Glutamatergic neuron (in vitro differentiated cells): ENCODE results near the gene VPS26C. TPM values are rescaled to one million over a fixed set of nuclear protein-coding genes. Genes with fewer than 3 reads are reported as not detected.

Experiments used
- DNase-seq: peaks from one replicate; pipeline ENCODE4 v3.0.0; 2022
- H3K27ac Mint-ChIP-seq: one replicate; pipeline ENCODE4 v1.8.0; 2020; ENCODE audit warnings: mild to moderate bottlenecking, mixed read lengths, inconsistent platforms; ENCODE audit not compliant: unreplicated experiment
- H3K27me3 Mint-ChIP-seq: one replicate; pipeline ENCODE4 v1.8.0; 2020; ENCODE audit warnings: mild to moderate bottlenecking, moderate library complexity, mixed read lengths, inconsistent platforms; ENCODE audit not compliant: unreplicated experiment
- H3K36me3 Mint-ChIP-seq: one replicate; pipeline ENCODE4 v1.8.0; 2020; ENCODE audit warnings: mild to moderate bottlenecking, mixed read lengths, inconsistent platforms; ENCODE audit not compliant: unreplicated experiment
- H3K4me1 Mint-ChIP-seq: one replicate; pipeline ENCODE4 v1.8.0; 2020; ENCODE audit warnings: mild to moderate bottlenecking, low read depth, mixed read lengths, inconsistent platforms; ENCODE audit not compliant: unreplicated experiment
- H3K4me3 Mint-ChIP-seq: one replicate; pipeline ENCODE4 v1.8.0; 2020; ENCODE audit warnings: mild to moderate bottlenecking, mixed read lengths, inconsistent platforms; ENCODE audit not compliant: unreplicated experiment
- H3K9me3 Mint-ChIP-seq: one replicate; pipeline ENCODE4 v1.8.0; 2020; ENCODE audit warnings: mild to moderate bottlenecking, moderate library complexity, mixed read lengths, inconsistent platforms; ENCODE audit not compliant: unreplicated experiment
- CTCF ChIP-seq: fragments of 200-600 bp; sonication (generic); IDR thresholded peaks from one replicate; pipeline ENCODE4 v1.5.0; 2021; ENCODE audit not compliant: partially characterized antibody, unreplicated experiment
- total RNA-seq: library from RNA; stranded (reverse); fragmentation: NEBNext Ultra II Directional; extraction: Animal tissue kit (Norgen Biotek cat#: 25700); gene quantifications from one replicate; pipeline ENCODE4 v1.2.1, GENCODE V29; 2021; ENCODE audit not compliant: unreplicated experiment

Gene VPS26C
- total RNA-seq, 1 donor from 2014 or later = 60.3 TPM

- no peak for DNase-seq
- Mint-ChIP-seq H3K27me3 (peaks cover 13% of the 10 kb centered on the region), H3K4me3 (peak overlapping the region; percentile 34), H3K36me3 (peaks cover 7% of the 10 kb centered on the region), H3K27ac (peak overlapping the region; percentile 18), H3K4me1 (peaks cover 14% of the 10 kb centered on the region), H3K9me3 (peaks cover 7% of the 10 kb centered on the region)
- TF ChIP-seq CTCF = no peak
These were observed 3.6 kb upstream of the VPS26C start for GRCh38 chr21:37270576-37271365.

- Mint-ChIP-seq H3K4me1 (peaks cover 22% of the 10 kb centered on the region), H3K4me3 (peak overlapping the region; percentile 97), H3K36me3 (peaks cover 7% of the 10 kb centered on the region), H3K27me3 (peaks cover 13% of the 10 kb centered on the region), H3K27ac (peak overlapping the region; percentile 82), H3K9me3 (peaks cover 7% of the 10 kb centered on the region)
- no peak for DNase-seq
- TF ChIP-seq CTCF = no peak
These were observed 2.3 kb upstream of the VPS26C start for GRCh38 chr21:37269481-37269880.

- Mint-ChIP-seq H3K27me3 (peaks cover 13% of the 10 kb centered on the region), H3K27ac (peak overlapping the region; percentile 97), H3K4me1 (peaks cover 28% of the 10 kb centered on the region), H3K36me3 (peaks cover 7% of the 10 kb centered on the region), H3K9me3 (peaks cover 7% of the 10 kb centered on the region), H3K4me3 (peak overlapping the region; percentile 97)
- no peak for DNase-seq
- TF ChIP-seq CTCF = no peak
These were observed 1.0 kb upstream of the VPS26C start for GRCh38 chr21:37268186-37268503.

- peak; percentile 71 for DNase-seq
- Mint-ChIP-seq H3K4me3 (peak overlapping the region; percentile 97), H3K27ac (peak overlapping the region; percentile 97), H3K9me3 (peaks cover 7% of the 10 kb centered on the region), H3K4me1 (peaks cover 28% of the 10 kb centered on the region), H3K27me3 (peaks cover 13% of the 10 kb centered on the region), H3K36me3 (peaks cover 7% of the 10 kb centered on the region)
- TF ChIP-seq CTCF = no peak
These were observed 466 bp downstream of the VPS26C start for GRCh38 chr21:37266515-37267221.

GRCh38 chr21:37264808-37265207, 2.3 kb downstream of the VPS26C start:
- no peak for TF ChIP-seq CTCF
- no peak for DNase-seq
- Mint-ChIP-seq H3K4me1 (peaks cover 30% of the 10 kb centered on the region), H3K36me3 (no peaks in the 10 kb centered on the region), H3K27me3 (peaks cover 9% of the 10 kb centered on the region), H3K9me3 (peaks cover 5% of the 10 kb centered on the region), H3K4me3 (peak overlapping the region; percentile 58), H3K27ac (peak overlapping the region; percentile 26)
